ENCODE measurements around the gene TIMP2.

Gene TIMP2

GRCh38 chr17:78954684-78955083 is 29.5 kb upstream of the TIMP2 start:
- Histone ChIP-seq H3K27me3 (ENCODE audit: insufficient read depth, insufficient read length) (peaks cover 2% of the 10 kb centered on the region), H3K36me3 (ENCODE audit: insufficient read depth, insufficient read length, low read length) (no peaks in the 10 kb centered on the region), H3K4me1 (ENCODE audit: insufficient read depth, insufficient read length) (peaks cover 22% of the 10 kb centered on the region), H3K9me3 (ENCODE audit: insufficient read depth, low read length) (peaks cover 20% of the 10 kb centered on the region), H3K4me3 (ENCODE audit: insufficient read length, low read depth) (no peak overlapping the region), H3K9ac (ENCODE audit: insufficient read length, low read depth) (no peak overlapping the region)
- TF ChIP-seq ZNF274 (IDR thresholded peaks at IDR 0.05; ENCODE audit: low read depth, low read length) (no peak), SUZ12 (IDR thresholded peaks at IDR 0.05; ENCODE audit: extremely low read depth, insufficient read depth, insufficient read length) (no peak), YY1 (IDR thresholded peaks at IDR 0.05; ENCODE audit: insufficient read depth, insufficient read length) (no peak)
- no peak for DNase-seq (ENCODE audit: low read depth, low spot score)

DNA sequence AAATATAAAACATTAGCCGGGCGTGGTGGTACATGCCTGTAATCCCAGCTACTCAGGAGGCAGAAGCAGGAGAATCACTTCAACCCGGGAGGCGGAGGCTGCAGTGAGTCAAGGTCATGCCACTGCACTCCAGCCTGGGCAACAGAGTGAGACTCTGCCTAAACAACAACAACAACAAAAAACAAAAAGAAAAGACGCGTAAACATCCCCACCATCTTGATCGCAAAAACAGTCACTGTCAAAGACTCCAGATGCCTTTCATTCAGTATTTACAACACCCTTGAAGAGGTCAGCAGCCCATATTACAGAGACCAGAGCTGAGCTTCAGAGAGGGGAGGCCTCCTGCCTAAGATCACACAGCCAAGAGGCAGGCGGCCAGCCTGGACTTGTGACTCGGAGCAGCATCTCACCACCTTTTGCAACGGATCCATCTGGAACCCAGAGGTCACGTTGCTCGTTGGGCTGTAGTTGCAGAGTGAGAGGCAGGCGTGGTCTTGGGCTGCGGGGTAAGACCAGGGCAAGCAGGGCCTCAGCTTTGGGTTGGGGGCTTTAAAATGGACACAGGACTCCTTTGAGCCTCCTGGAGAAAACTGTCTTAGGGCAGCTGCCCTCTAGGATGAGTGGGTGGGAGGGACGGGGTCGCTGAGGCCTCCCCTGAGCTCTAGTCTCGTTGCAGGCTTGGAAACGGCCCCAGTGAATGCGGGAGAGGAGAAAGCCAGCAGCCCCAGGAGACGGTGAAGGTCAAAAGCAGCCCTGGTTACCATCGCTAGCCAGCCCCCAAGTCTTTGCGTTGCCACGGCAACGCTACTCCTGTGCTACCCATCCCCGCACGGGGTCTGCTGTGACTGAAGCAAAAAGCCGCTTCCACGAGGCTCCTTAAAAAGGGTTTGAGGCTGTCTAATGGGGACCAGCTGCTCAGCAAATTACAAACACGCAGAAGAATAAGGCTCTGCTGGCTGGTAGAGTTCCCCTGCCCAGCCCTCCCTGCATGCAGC is 28.5 kb upstream of the TIMP2 start:
- TF ChIP-seq YY1 (IDR thresholded peaks at IDR 0.05; ENCODE audit: insufficient read depth, insufficient read length) (no peak), ZNF274 (IDR thresholded peaks at IDR 0.05; ENCODE audit: low read depth, low read length) (no peak), SUZ12 (IDR thresholded peaks at IDR 0.05; ENCODE audit: extremely low read depth, insufficient read depth, insufficient read length) (no peak)
- no peak for DNase-seq (ENCODE audit: low read depth, low spot score)
- H3K9ac ChIP-seq (ENCODE audit: insufficient read length, low read depth) = no peak overlapping the region
- no peak overlapping the region for H3K4me3 ChIP-seq (ENCODE audit: insufficient read length, low read depth)
- H3K27me3 ChIP-seq (ENCODE audit: insufficient read depth, insufficient read length) = peaks cover 2% of the 10 kb centered on the region
- peaks cover 25% of the 10 kb centered on the region for H3K9me3 ChIP-seq (ENCODE audit: insufficient read depth, low read length)
- H3K36me3 ChIP-seq (ENCODE audit: insufficient read depth, insufficient read length, low read length) = no peaks in the 10 kb centered on the region
- H3K4me1 ChIP-seq (ENCODE audit: insufficient read depth, insufficient read length) = peaks cover 20% of the 10 kb centered on the region

DNA sequence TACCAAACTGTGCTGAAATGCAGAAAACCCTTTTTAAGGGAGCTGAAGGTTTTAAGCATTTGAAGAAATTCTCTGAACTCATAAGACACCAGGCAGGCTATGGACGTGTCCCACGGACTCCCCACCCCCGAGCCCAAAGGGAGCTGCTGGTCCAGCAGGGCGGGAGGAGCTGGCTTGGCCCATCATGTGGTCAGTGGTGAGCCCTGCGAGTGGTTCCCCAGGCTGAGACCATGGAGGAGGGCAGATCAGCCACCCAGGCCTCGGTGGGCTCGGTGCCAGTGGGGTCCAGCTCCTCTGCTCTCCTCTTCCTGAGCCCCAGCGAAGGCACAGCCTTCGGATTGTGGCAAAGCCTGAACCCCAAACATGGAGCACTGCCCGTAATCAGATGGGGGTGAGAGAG is 27.5 kb upstream of the TIMP2 start:
- no peak overlapping the region for H3K4me3 ChIP-seq (ENCODE audit: insufficient read length, low read depth)
- H3K27me3 ChIP-seq (ENCODE audit: insufficient read depth, insufficient read length) = peaks cover 2% of the 10 kb centered on the region
- DNase-seq (ENCODE audit: low read depth, low spot score) = no peak
- peaks cover 25% of the 10 kb centered on the region for H3K9me3 ChIP-seq (ENCODE audit: insufficient read depth, low read length)
- peaks cover 16% of the 10 kb centered on the region for H3K4me1 ChIP-seq (ENCODE audit: insufficient read depth, insufficient read length)
- H3K9ac ChIP-seq (ENCODE audit: insufficient read length, low read depth) = no peak overlapping the region
- TF ChIP-seq SUZ12 (IDR thresholded peaks at IDR 0.05; ENCODE audit: extremely low read depth, insufficient read depth, insufficient read length) = no peak
- TF ChIP-seq ZNF274 (IDR thresholded peaks at IDR 0.05; ENCODE audit: low read depth, low read length) = no peak
- no peak for TF ChIP-seq YY1 (IDR thresholded peaks at IDR 0.05; ENCODE audit: insufficient read depth, insufficient read length)
- no peaks in the 10 kb centered on the region for H3K36me3 ChIP-seq (ENCODE audit: insufficient read depth, insufficient read length, low read length)

DNA sequence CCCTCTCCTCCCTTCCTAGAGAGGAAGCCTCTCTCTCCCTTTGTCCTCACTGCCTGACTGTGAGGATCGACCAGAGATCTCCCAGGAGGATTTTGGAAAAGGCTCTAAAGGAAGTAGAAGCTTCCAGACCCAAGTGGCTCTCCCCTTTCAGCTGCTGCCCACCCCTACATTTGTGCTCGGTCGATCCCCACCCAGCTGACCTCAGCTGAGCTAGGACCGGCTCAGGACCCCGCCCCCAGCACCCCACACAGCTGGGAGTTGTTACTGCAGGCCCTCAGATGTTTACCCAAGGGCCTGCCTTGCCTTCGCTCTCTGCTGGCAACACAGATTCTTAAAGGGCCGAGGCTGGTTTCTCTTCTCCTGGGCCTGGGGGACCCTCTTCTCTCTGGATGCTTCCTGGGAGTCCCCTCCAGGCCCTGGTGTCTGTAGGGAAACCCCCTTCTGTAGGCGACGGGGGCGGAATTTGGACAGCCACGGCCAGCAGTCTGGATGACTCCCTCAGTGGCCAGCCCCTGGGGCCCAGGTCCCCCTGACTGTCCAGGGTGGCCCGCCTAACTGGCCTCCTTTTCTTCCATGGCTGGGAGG is 26.9 kb upstream of the TIMP2 start:
- Histone ChIP-seq H3K4me1 (ENCODE audit: insufficient read depth, insufficient read length) (peaks cover 18% of the 10 kb centered on the region), H3K36me3 (ENCODE audit: insufficient read depth, insufficient read length, low read length) (no peaks in the 10 kb centered on the region), H3K4me3 (ENCODE audit: insufficient read length, low read depth) (no peak overlapping the region), H3K9ac (ENCODE audit: insufficient read length, low read depth) (no peak overlapping the region), H3K27me3 (ENCODE audit: insufficient read depth, insufficient read length) (peaks cover 2% of the 10 kb centered on the region), H3K9me3 (ENCODE audit: insufficient read depth, low read length) (peaks cover 25% of the 10 kb centered on the region)
- no peak for TF ChIP-seq SUZ12 (IDR thresholded peaks at IDR 0.05; ENCODE audit: extremely low read depth, insufficient read depth, insufficient read length)
- TF ChIP-seq ZNF274 (IDR thresholded peaks at IDR 0.05; ENCODE audit: low read depth, low read length) = no peak
- TF ChIP-seq YY1 (IDR thresholded peaks at IDR 0.05; ENCODE audit: insufficient read depth, insufficient read length) = no peak
- no peak for DNase-seq (ENCODE audit: low read depth, low spot score)

- no peak overlapping the region for H3K4me3 ChIP-seq (ENCODE audit: insufficient read length, low read depth)
- H3K4me1 ChIP-seq (ENCODE audit: insufficient read depth, insufficient read length) = peaks cover 11% of the 10 kb centered on the region
- TF ChIP-seq YY1 (IDR thresholded peaks at IDR 0.05; ENCODE audit: insufficient read depth, insufficient read length) = no peak
- no peak for TF ChIP-seq SUZ12 (IDR thresholded peaks at IDR 0.05; ENCODE audit: extremely low read depth, insufficient read depth, insufficient read length)
- no peak for TF ChIP-seq ZNF274 (IDR thresholded peaks at IDR 0.05; ENCODE audit: low read depth, low read length)
- peaks cover 2% of the 10 kb centered on the region for H3K27me3 ChIP-seq (ENCODE audit: insufficient read depth, insufficient read length)
- DNase-seq (ENCODE audit: low read depth, low spot score) = no peak
- H3K9me3 ChIP-seq (ENCODE audit: insufficient read depth, low read length) = peaks cover 25% of the 10 kb centered on the region
- H3K36me3 ChIP-seq (ENCODE audit: insufficient read depth, insufficient read length, low read length) = no peaks in the 10 kb centered on the region
- H3K9ac ChIP-seq (ENCODE audit: insufficient read length, low read depth) = no peak overlapping the region
Measured at GRCh38 chr17:78950870-78951269, 25.7 kb upstream of the TIMP2 start.

GRCh38 chr17:78947235-78948149 is 22.3 kb upstream of the TIMP2 start:
- no peak overlapping the region for H3K9ac ChIP-seq (ENCODE audit: insufficient read length, low read depth)
- no peak for DNase-seq (ENCODE audit: low read depth, low spot score)
- no peaks in the 10 kb centered on the region for H3K27me3 ChIP-seq (ENCODE audit: insufficient read depth, insufficient read length)
- no peak overlapping the region for H3K4me3 ChIP-seq (ENCODE audit: insufficient read length, low read depth)
- peaks cover 3% of the 10 kb centered on the region for H3K4me1 ChIP-seq (ENCODE audit: insufficient read depth, insufficient read length)
- H3K9me3 ChIP-seq (ENCODE audit: insufficient read depth, low read length) = peaks cover 25% of the 10 kb centered on the region
- no peak for TF ChIP-seq ZNF274 (IDR thresholded peaks at IDR 0.05; ENCODE audit: low read depth, low read length)
- TF ChIP-seq YY1 (IDR thresholded peaks at IDR 0.05; ENCODE audit: insufficient read depth, insufficient read length) = no peak
- no peak for TF ChIP-seq SUZ12 (IDR thresholded peaks at IDR 0.05; ENCODE audit: extremely low read depth, insufficient read depth, insufficient read length)
- no peaks in the 10 kb centered on the region for H3K36me3 ChIP-seq (ENCODE audit: insufficient read depth, insufficient read length, low read length)

All from NT2/D1 (cell line).